HepG2 (cell line): ENCODE measurements around the gene GSTCD. TPM values are rescaled to one million over a fixed set of nuclear protein-coding genes. Genes with fewer than 3 reads are reported as not detected.
A peak's percentile ranks its signal among the peaks of the same experiment; 100 is the strongest.

ENCODE experiments used
- PBX2 ChIP-seq: IDR thresholded peaks from 2 replicates; pipeline ENCODE4 v1.6.1; 2016; ENCODE audit warnings: control low read depth
- SETDB1 ChIP-seq: sonication (generic); formaldehyde crosslinking; IDR thresholded peaks from 2 replicates; pipeline ENCODE4 v1.5.1; 2020; ENCODE audit warnings: missing genetic modification reagents, mild to moderate bottlenecking, borderline replicate concordance
- ZNF318 ChIP-seq: sonication (generic); formaldehyde crosslinking; IDR thresholded peaks from 2 replicates; pipeline ENCODE4 v1.4.0; 2020; ENCODE audit warnings: mild to moderate bottlenecking, missing genetic modification reagents
- polyA plus RNA-seq, 8 experiments: library from polyadenylated mRNA; depleted of rRNA in 3 of 8; stranded (reverse) in 7 of 8; unstranded in 1 of 8; fragments of >200 nt; fragmentation: Illumina TruSeq in 4 of 8; extraction: Trizol in 4 of 8; gene quantifications; 2 replicates each; pipeline versions ENCODE4 v1.2.1 to v1.2.3, GENCODE V29; 2011 to 2016; ENCODE audit warnings: low read depth in 4 of 8, missing spikeins in 1 of 8, mixed read lengths in 1 of 8; ENCODE audit not compliant: insufficient read depth in 1 of 8
- total RNA-seq, 5 experiments: library from RNA; depleted of rRNA; stranded (reverse); fragments of >200 nt; fragmentation: Illumina TruSeq; extraction: Trizol; gene quantifications; 2 replicates each; pipeline ENCODE4 v1.2.3, GENCODE V29; 2016; ENCODE audit warnings: low read depth in 1 of 5

The GSTCD gene
- total and polyA plus RNA-seq, 2 of the 13 experiments (the other 11 are each of a cell fraction or from before 2014, with no cell fraction given): 7.9 to 30.8 TPM

- TF ChIP-seq PBX2 (CRISPR knock-in tag) (no peak; the same call in 1 of the 2 replicates), SETDB1 (CRISPR knock-in tag) (no peak), ZNF318 (CRISPR knock-in tag) (peak; percentile 89; the same call in 1 of the 2 replicates)
Observed at GRCh38 chr4:105708181-105709080, at the start of gene GSTCD, which contains the start of gene INTS12 (continued).
